Tibial artery (tissue), 4 donors: Measurements from ENCODE around the gene SNX24.

Source experiments
- DNase-seq, 2 donors: peaks; one replicate each; pipeline ENCODE4 v3.0.0-alpha.2; 2019
- H3K27ac ChIP-seq, 2 donors: fragments of 200-600 bp; sonication (generic) in 1 of 2; 1 replicate in 1 of 2; 2 replicates in 1 of 2; pipeline ENCODE4 v1.5.1; 2018 to 2019; ENCODE audit warnings: mild to moderate bottlenecking in 1 of 2
- H3K27me3 ChIP-seq, 2 donors: fragments of 200-600 bp; sonication (generic) in 1 of 2; one replicate each; pipeline versions ENCODE4 v1.5.1 to v1.6.0; 2016 to 2019
- H3K36me3 ChIP-seq, 3 donors: fragments of 200-600 bp; sonication (generic) in 2 of 3; one replicate each; pipeline ENCODE4 v1.5.1; 2016 to 2019; ENCODE audit warnings: mild to moderate bottlenecking in 2 of 3
- H3K4me1 ChIP-seq, 4 donors: fragments of 200-600 bp; sonication (generic) in 2 of 4; 1 replicate in 3 of 4; 2 replicates in 1 of 4; pipeline ENCODE4 v1.5.1; 2016 to 2019
- H3K4me3 ChIP-seq, 2 donors: fragments of 200-600 bp; sonication (generic) in 1 of 2; 1 replicate in 1 of 2; 2 replicates in 1 of 2; pipeline ENCODE4 v1.5.1; 2018 to 2019; ENCODE audit warnings: mild to moderate bottlenecking in 2 of 2
- H3K9me3 ChIP-seq, 3 donors: fragments of 200-600 bp; sonication (generic) in 1 of 3; one replicate each; pipeline ENCODE4 v1.5.1; 2016 to 2019
- CTCF ChIP-seq, 2 experiments: fragments of 200-600 bp in 1 of 2; fragments of 450-650 bp in 1 of 2; IDR thresholded peaks; one replicate each; pipeline ENCODE4 v1.5.1; 2017 to 2019; ENCODE audit warnings: antibody characterized with exemption in 2 of 2, mild to moderate bottlenecking in 1 of 2, moderate library complexity in 1 of 2
- intact Hi-C: fragments of 100-400 bp; cut with DNase I; formaldehyde crosslinking; loops from one replicate; pipeline ENCODE4 v1.15.0; 2023; ENCODE audit warnings: low total_unique reads

Gene SNX24

GRCh38 chr5:122880170-122880689, 34.8 kb downstream of the SNX24 start:
- Histone ChIP-seq H3K4me3 (no peak overlapping the region), H3K9me3 (no peaks in the 10 kb centered on the region), H3K27me3 (no peaks in the 10 kb centered on the region), H3K4me1 (peaks cover 0 to 9% (median 0%) of the 10 kb centered on the region in 4 donors), H3K36me3 (no peaks in the 10 kb centered on the region), H3K27ac (no peak overlapping the region)
- TF ChIP-seq CTCF (IDR thresholded peaks at IDR 0.05), result no peak
- no peak for DNase-seq
- intact Hi-C loops, result no loop called here

GRCh38 chr5:122880749-122881148, 35.3 kb downstream of the SNX24 start:
- Histone ChIP-seq H3K9me3 (no peaks in the 10 kb centered on the region), H3K27me3 (no peaks in the 10 kb centered on the region), H3K27ac (no peak overlapping the region), H3K36me3 (no peaks in the 10 kb centered on the region), H3K4me3 (no peak overlapping the region), H3K4me1 (peaks cover 0 to 9% (median 0%) of the 10 kb centered on the region in 4 donors)
- intact Hi-C loops, result no loop called here
- DNase-seq, result no peak
- TF ChIP-seq CTCF (IDR thresholded peaks at IDR 0.05), result no peak

- H3K4me3 ChIP-seq, result no peak overlapping the region
- intact Hi-C loops, result no loop called here
- DNase-seq, result no peak
- H3K36me3 ChIP-seq, result no peaks in the 10 kb centered on the region
- peaks cover 0 to 9% (median 0%) of the 10 kb centered on the region in 4 donors for H3K4me1 ChIP-seq
- H3K27me3 ChIP-seq, result no peaks in the 10 kb centered on the region
- H3K9me3 ChIP-seq, result no peaks in the 10 kb centered on the region
- peak overlapping the region in 1 of 2 donors; percentile 25 for H3K27ac ChIP-seq
- no peak for TF ChIP-seq CTCF (IDR thresholded peaks at IDR 0.05)
These were observed 37.4 kb downstream of the SNX24 start for GRCh38 chr5:122882831-122883230.

- intact Hi-C loops, result no loop called here
- Histone ChIP-seq H3K4me1 (peaks cover 0 to 9% (median 0%) of the 10 kb centered on the region in 4 donors), H3K27me3 (no peaks in the 10 kb centered on the region), H3K9me3 (no peaks in the 10 kb centered on the region), H3K27ac (no peak overlapping the region), H3K36me3 (no peaks in the 10 kb centered on the region), H3K4me3 (no peak overlapping the region)
- DNase-seq, result no peak
- no peak for TF ChIP-seq CTCF (IDR thresholded peaks at IDR 0.05)
These were observed 39.7 kb downstream of the SNX24 start for GRCh38 chr5:122885045-122885517.

GRCh38 chr5:122885891-122886290, 40.5 kb downstream of the SNX24 start:
- Histone ChIP-seq H3K4me3 (no peak overlapping the region), H3K36me3 (no peaks in the 10 kb centered on the region), H3K27me3 (no peaks in the 10 kb centered on the region), H3K4me1 (peaks cover 0 to 10% (median 0%) of the 10 kb centered on the region in 4 donors), H3K27ac (no peak overlapping the region), H3K9me3 (no peaks in the 10 kb centered on the region)
- intact Hi-C loops, result no loop called here
- TF ChIP-seq CTCF (IDR thresholded peaks at IDR 0.05), result no peak
- no peak for DNase-seq
